SK-N-SH (cell line): Measurements from ENCODE around the gene SLC25A30. TPM values are rescaled to one million over a fixed set of nuclear protein-coding genes. Genes with fewer than 3 reads are reported as not detected.

Experiments used
- CTCF ChIA-PET: fragments of 300-600, 350-600 bp; formaldehyde crosslinking; extraction: SDS; loops from one replicate; lab custom pipeline; 2021; lab: Yijun Ruan, JAX
- POLR2A ChIA-PET: fragments of 350-600 bp; sonication (Branson Sonifier 250); formaldehyde crosslinking; extraction: SDS; loops from one replicate; lab custom pipeline; 2020; ENCODE audit warnings: antibody characterized with exemption, inconsistent platforms; lab: Yijun Ruan, JAX
- DNase-seq: peaks from one replicate; pipeline ENCODE4 v3.0.0; 2012
- H2AFZ ChIP-seq: fragments of 200-600 bp; sonication (generic); 2 replicates; pipeline ENCODE4 v1.8.1; 2016; ENCODE audit warnings: antibody characterized with exemption, mild to moderate bottlenecking, low read depth
- H3F3A ChIP-seq: fragments of 200-600 bp; sonication (generic); replicated peaks from 2 replicates; pipeline ENCODE3; 2016; ENCODE audit warnings: antibody characterized with exemption, mild to moderate bottlenecking; ENCODE audit not compliant: insufficient read depth
- H3K27ac ChIP-seq, 2 experiments: fragments of 200-500 bp in 1 of 2; fragments of 200-600 bp in 1 of 2; sonication (Bioruptor generic) in 1 of 2; sonication (generic), shearing (Covaris generic) in 1 of 2; 2 replicates each; pipeline versions ENCODE4 v1.5.1 to v1.6.1; 2014 to 2016; ENCODE audit warnings: low read depth in 2 of 2, inconsistent platforms in 1 of 2, low read length in 1 of 2, mild to moderate bottlenecking in 1 of 2, mixed read lengths in 1 of 2
- H3K27me3 ChIP-seq: fragments of 200-600 bp; sonication (generic), shearing (Covaris generic); 2 replicates; pipeline ENCODE4 v1.6.1; 2016; ENCODE audit warnings: mixed run types; ENCODE audit not compliant: insufficient read depth
- H3K36me3 ChIP-seq, 2 experiments: fragments of 200-500 bp in 1 of 2; fragments of 200-600 bp in 1 of 2; sonication (Bioruptor generic) in 1 of 2; sonication (generic) in 1 of 2; replicated peaks in 1 of 2; 2 replicates each; pipeline versions ENCODE3 to v1.5.1; 2014 to 2016; ENCODE audit warnings: low read length in 1 of 2, mild to moderate bottlenecking in 1 of 2; ENCODE audit not compliant: insufficient read depth in 2 of 2, control insufficient read depth in 1 of 2
- H3K4me1 ChIP-seq, 2 experiments: fragments of 200-500 bp in 1 of 2; fragments of 200-600 bp in 1 of 2; sonication (Bioruptor generic) in 1 of 2; sonication (generic), shearing (Covaris generic) in 1 of 2; 2 replicates each; pipeline versions ENCODE4 v1.5.1 to v1.6.1; 2014 to 2016; ENCODE audit warnings: low read depth in 1 of 2, low read length in 1 of 2, mixed run types in 1 of 2; ENCODE audit not compliant: insufficient read depth in 2 of 2, control insufficient read depth in 1 of 2
- H3K4me2 ChIP-seq: fragments of 200-600 bp; sonication (generic), shearing (Covaris generic); 2 replicates; pipeline ENCODE4 v1.6.1; 2017; ENCODE audit warnings: mixed run types
- H3K4me3 ChIP-seq, 2 experiments: fragments of 200-500 bp in 1 of 2; fragments of 200-600 bp in 1 of 2; sonication (Bioruptor generic) in 1 of 2; sonication (generic), shearing (Covaris generic) in 1 of 2; 2 replicates each; pipeline versions ENCODE4 v1.5.1 to v1.8.1; 2014 to 2016; ENCODE audit warnings: low read depth in 2 of 2, inconsistent platforms in 1 of 2, low read length in 1 of 2, mild to moderate bottlenecking in 1 of 2, mixed read lengths in 1 of 2, moderate library complexity in 1 of 2
- H3K79me2 ChIP-seq: fragments of 200-600 bp; sonication (generic); 2 replicates; pipeline ENCODE4 v1.8.1; 2017; ENCODE audit warnings: mild to moderate bottlenecking; ENCODE audit not compliant: insufficient read depth
- H3K9ac ChIP-seq: fragments of 200-600 bp; sonication (generic); 2 replicates; pipeline ENCODE4 v1.6.1; 2017; ENCODE audit warnings: mixed run types
- H3K9me2 ChIP-seq: fragments of 200-600 bp; sonication (generic); 2 replicates; pipeline ENCODE4 v1.6.1; 2017; ENCODE audit warnings: mixed run types
- H3K9me3 ChIP-seq: fragments of 200-600 bp; sonication (generic); 2 replicates; pipeline ENCODE4 v1.6.1; 2017; ENCODE audit warnings: mixed run types, mild to moderate bottlenecking, moderate library complexity
- H4K20me1 ChIP-seq: fragments of 200-600 bp; sonication (generic); 2 replicates; pipeline ENCODE4 v1.6.1; 2017; ENCODE audit warnings: mild to moderate bottlenecking, mixed run types; ENCODE audit not compliant: insufficient read depth
- EP300 ChIP-seq, 2 experiments: IDR thresholded peaks; 2 replicates each; pipeline versions ENCODE4 v1.4.0 to v1.6.1; 2012; ENCODE audit warnings: borderline replicate concordance in 1 of 2, low read depth in 1 of 2, low read length in 1 of 2
- FOXJ3 ChIP-seq: sonication (generic); formaldehyde crosslinking; IDR thresholded peaks from 2 replicates; pipeline ENCODE4 v1.5.1; 2020; ENCODE audit warnings: mild to moderate bottlenecking, missing genetic modification reagents
- IRF3 ChIP-seq: fragments of 150-350 bp; IDR thresholded peaks from 2 replicates; pipeline ENCODE4 v1.6.1; 2016; ENCODE audit warnings: mild to moderate bottlenecking, low read depth, low read length
- JUND ChIP-seq: IDR thresholded peaks from 2 replicates; pipeline ENCODE4 v1.4.0; 2012
- MXI1 ChIP-seq: IDR thresholded peaks from 2 replicates; pipeline ENCODE4 v1.6.1; 2012; ENCODE audit warnings: mild to moderate bottlenecking, low read depth, low read length, improper control_type of control experiment
- PBX3 ChIP-seq: IDR thresholded peaks from 2 replicates; pipeline ENCODE4; 2012
- RAD21 ChIP-seq: IDR thresholded peaks from 2 replicates; pipeline ENCODE4 v1.6.1; 2012; ENCODE audit warnings: mild to moderate bottlenecking, low read length
- RXRA ChIP-seq: IDR thresholded peaks from 2 replicates; pipeline ENCODE4 v1.4.0; 2012; ENCODE audit warnings: low read depth, mild to moderate bottlenecking, borderline replicate concordance
- SIN3A ChIP-seq: IDR thresholded peaks from 2 replicates; pipeline ENCODE4 v1.6.1; 2012; ENCODE audit warnings: low read depth, mild to moderate bottlenecking, low read length, moderate library complexity, borderline replicate concordance
- TAF1 ChIP-seq: IDR thresholded peaks from 2 replicates; pipeline ENCODE4 v1.6.1; 2012; ENCODE audit warnings: low read depth, mild to moderate bottlenecking, low read length, moderate library complexity, borderline replicate concordance
- YY1 ChIP-seq: IDR thresholded peaks from 2 replicates; pipeline ENCODE4 v1.4.0; 2012; ENCODE audit warnings: low read depth, mild to moderate bottlenecking
- WGBS: methylation state at CpG from one replicate; pipeline ENCODE4 v1.1.6; 2017; ENCODE audit warnings: low lambda C conversion rate; 5-methylcytosine and 5-hydroxymethylcytosine counted together
- polyA plus RNA-seq, 3 experiments: library from polyadenylated mRNA; depleted of rRNA; stranded (reverse); fragments of >200 nt; gene quantifications; 2 replicates each; pipeline ENCODE4 v1.2.3, GENCODE V29; 2012

SLC25A30 gene
- polyA plus RNA-seq, 1 of the 3 experiments (the other 2 are of a cell fraction): 9.6 TPM

- Histone ChIP-seq H3K36me3 (no peaks in the 10 kb centered on the region), H3K79me2 (no peaks in the 10 kb centered on the region), H3K9ac (no peak overlapping the region), H3K9me3 (no peaks in the 10 kb centered on the region), H3K9me2 (no peaks in the 10 kb centered on the region), H3F3A (no peaks in the 10 kb centered on the region), H3K4me2 (no peak overlapping the region), H3K27me3 (no peaks in the 10 kb centered on the region), H4K20me1 (no peaks in the 10 kb centered on the region), H2AFZ (no peak overlapping the region), H3K4me1 (peaks cover 0 to 2% of the 10 kb centered on the region in 2 experiments; a peak in 1 of 4 replicates), H3K27ac (no peak overlapping the region), H3K4me3 (no peak overlapping the region)
- 92% methylated on average over 4 of the region's 4 CpGs for WGBS
- no peak for TF ChIP-seq PBX3
- no peak for TF ChIP-seq EP300 (IDR thresholded peaks at IDR 0.05; ENCODE audit: borderline replicate concordance in 1 of 2, low read depth in 1 of 2, low read length in 1 of 2)
- TF ChIP-seq RXRA: no peak
- TF ChIP-seq SIN3A: no peak
- TF ChIP-seq MXI1: no peak
- no peak for TF ChIP-seq YY1
- TF ChIP-seq FOXJ3 (CRISPR knock-in tag): no peak
- TF ChIP-seq TAF1: no peak
- TF ChIP-seq IRF3: no peak
- TF ChIP-seq RAD21: no peak
- no peak for TF ChIP-seq JUND
- CTCF ChIA-PET: interaction anchor here (0.6 kb wide), 2 partner anchors 10 to 1248 kb away, joined by 4 read pairs; no protein-coding TSS in a partner anchor
- no peak for DNase-seq
- POLR2A ChIA-PET: no interaction called here
Observed at GRCh38 chr13:45451282-45451681, 33.1 kb upstream of the SLC25A30 start.

DNA sequence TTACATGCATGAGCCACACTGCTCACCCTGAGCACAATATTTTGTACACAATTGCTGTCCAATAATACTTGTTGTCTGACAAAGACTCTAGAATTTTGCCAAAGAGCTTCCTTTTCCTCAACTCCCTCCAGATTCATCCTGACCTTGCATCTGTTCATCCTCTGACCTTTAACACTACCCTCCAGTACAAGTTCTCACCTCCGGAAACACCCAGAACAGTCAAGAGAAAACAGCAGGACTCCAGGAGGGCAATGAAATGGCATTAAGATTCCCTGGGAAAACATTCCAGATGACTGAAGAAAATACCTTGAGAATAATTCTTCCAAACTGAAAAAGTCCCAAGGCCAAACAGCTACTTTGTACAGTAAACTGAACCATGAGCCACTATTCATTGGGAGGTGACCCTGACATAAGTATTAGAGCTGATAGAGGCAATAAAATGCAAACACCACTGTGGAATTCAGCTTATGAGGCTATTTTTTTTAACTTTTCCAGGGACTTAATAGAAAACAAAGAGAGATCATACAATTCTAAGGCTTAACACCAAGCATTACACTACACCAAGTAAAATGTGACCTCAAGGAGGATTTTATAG lies 30.9 kb upstream of the SLC25A30 start:
- 90% methylated on average over 1 of the region's 1 CpG for WGBS
- H3K4me1 ChIP-seq: no peaks in the 10 kb centered on the region
- no peak overlapping the region for H3K27ac ChIP-seq
- ChIA-PET CTCF (no interaction called here), POLR2A (interaction anchor here (0.7 kb wide), 1 partner anchor 77 kb away, joined by 3 read pairs; no protein-coding TSS in a partner anchor)
- H3K36me3 ChIP-seq: no peaks in the 10 kb centered on the region
- no peak overlapping the region for H3K4me3 ChIP-seq
- H3K9me2 ChIP-seq: no peaks in the 10 kb centered on the region
- no peaks in the 10 kb centered on the region for H3K79me2 ChIP-seq
- DNase-seq: no peak
- no peaks in the 10 kb centered on the region for H3K9me3 ChIP-seq
- no peak overlapping the region for H3K4me2 ChIP-seq
- H3K9ac ChIP-seq: no peak overlapping the region
- no peaks in the 10 kb centered on the region for H3F3A ChIP-seq
- H3K27me3 ChIP-seq: no peaks in the 10 kb centered on the region
- no peaks in the 10 kb centered on the region for H4K20me1 ChIP-seq
- TF ChIP-seq PBX3: no peak
- no peak overlapping the region for H2AFZ ChIP-seq
